Subcutaneous adipose tissue (tissue), 4 donors: ENCODE results near the gene RRP15. TPM values are rescaled to one million over a fixed set of nuclear protein-coding genes. Genes with fewer than 3 reads are reported as not detected.

Experiments used
- CTCF ChIP-seq: fragments of 450-650 bp; IDR thresholded peaks from one replicate; pipeline ENCODE4 v1.5.1; 2016; ENCODE audit warnings: low read depth, mild to moderate bottlenecking, control low read depth, antibody characterized with exemption, moderate library complexity
- total RNA-seq, 4 donors: library from RNA; depleted of rRNA; stranded (reverse); fragments of >200 nt; gene quantifications; one replicate each; pipeline ENCODE4 v1.1.0, GENCODE V29; 2016

RRP15 gene
- total RNA-seq, 4 donors from 2014 or later = 4.9 to 16.0 (median 8.5) TPM

GRCh38 chr1:218302155-218302554 lies 17.1 kb downstream of the RRP15 start:
- TF ChIP-seq CTCF = no peak

- no peak for TF ChIP-seq CTCF
Observed at GRCh38 chr1:218303176-218303879, 18.2 kb downstream of the RRP15 start.

- TF ChIP-seq CTCF = no peak
Observed at GRCh38 chr1:218304281-218305039, 19.4 kb downstream of the RRP15 start.

GRCh38 chr1:218305472-218306064 lies 20.5 kb downstream of the RRP15 start:
- no peak for TF ChIP-seq CTCF

- no peak for TF ChIP-seq CTCF
Observed at GRCh38 chr1:218312509-218312908, 27.4 kb downstream of the RRP15 start.

GRCh38 chr1:218314316-218314715 lies 29.2 kb downstream of the RRP15 start:
- no peak for TF ChIP-seq CTCF

- TF ChIP-seq CTCF = no peak
Observed at GRCh38 chr1:218315638-218316037, 30.5 kb downstream of the RRP15 start.
